ENCODE data around the gene MICALL2. TPM values are rescaled to one million over a fixed set of nuclear protein-coding genes. Genes with fewer than 3 reads are reported as not detected.

Gene MICALL2
- polyA plus RNA-seq, 1 donor from 2014 or later = 12.8 TPM

DNA sequence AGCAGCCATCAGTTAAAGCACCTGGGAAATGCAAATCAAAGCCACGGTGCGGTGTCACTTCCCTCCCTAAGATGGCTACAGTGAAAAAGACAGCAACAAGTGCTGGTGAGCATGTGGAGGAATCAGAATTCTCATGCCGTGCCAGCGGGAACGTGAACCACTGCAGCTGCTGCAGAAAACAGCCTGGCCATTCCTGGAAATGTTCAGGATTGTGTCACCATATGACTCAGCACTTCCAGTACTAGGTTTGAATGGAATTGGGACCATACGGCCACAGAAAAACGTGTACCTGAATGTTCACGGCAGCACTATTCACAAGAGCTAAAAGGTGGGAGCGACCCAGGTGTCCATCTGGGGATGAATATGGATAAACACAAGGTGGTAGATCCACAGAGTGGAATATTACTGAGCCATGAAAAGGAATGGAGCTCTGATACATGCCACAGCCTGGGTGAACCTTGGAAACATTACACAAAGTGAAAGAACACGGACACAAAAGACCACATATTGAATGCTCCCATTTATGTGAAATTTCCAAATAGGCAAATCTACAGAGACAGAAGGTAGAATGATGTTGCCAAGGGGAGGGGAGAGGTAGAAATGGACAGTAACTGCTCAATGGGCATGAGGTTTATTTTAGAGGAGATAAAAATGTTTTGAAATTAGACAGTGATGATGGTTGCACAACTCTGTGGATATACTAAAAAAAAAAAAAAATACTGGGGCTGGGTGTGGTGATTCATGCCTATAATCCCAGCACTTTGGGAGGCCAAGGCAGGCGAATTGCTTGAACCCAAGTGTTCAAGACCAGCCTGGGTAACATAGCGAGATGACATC is 61.6 kb downstream of the MICALL2 start:
- no peak overlapping the region for H2AFZ ChIP-seq (ENCODE audit: low read depth, low read length)
- TF ChIP-seq TAF1 (IDR thresholded peaks at IDR 0.05; ENCODE audit: low read depth) = no peak
- no peak for TF ChIP-seq RAD21 (conservative IDR thresholded peaks at IDR 0.05)
- TF ChIP-seq, protein P1, sequence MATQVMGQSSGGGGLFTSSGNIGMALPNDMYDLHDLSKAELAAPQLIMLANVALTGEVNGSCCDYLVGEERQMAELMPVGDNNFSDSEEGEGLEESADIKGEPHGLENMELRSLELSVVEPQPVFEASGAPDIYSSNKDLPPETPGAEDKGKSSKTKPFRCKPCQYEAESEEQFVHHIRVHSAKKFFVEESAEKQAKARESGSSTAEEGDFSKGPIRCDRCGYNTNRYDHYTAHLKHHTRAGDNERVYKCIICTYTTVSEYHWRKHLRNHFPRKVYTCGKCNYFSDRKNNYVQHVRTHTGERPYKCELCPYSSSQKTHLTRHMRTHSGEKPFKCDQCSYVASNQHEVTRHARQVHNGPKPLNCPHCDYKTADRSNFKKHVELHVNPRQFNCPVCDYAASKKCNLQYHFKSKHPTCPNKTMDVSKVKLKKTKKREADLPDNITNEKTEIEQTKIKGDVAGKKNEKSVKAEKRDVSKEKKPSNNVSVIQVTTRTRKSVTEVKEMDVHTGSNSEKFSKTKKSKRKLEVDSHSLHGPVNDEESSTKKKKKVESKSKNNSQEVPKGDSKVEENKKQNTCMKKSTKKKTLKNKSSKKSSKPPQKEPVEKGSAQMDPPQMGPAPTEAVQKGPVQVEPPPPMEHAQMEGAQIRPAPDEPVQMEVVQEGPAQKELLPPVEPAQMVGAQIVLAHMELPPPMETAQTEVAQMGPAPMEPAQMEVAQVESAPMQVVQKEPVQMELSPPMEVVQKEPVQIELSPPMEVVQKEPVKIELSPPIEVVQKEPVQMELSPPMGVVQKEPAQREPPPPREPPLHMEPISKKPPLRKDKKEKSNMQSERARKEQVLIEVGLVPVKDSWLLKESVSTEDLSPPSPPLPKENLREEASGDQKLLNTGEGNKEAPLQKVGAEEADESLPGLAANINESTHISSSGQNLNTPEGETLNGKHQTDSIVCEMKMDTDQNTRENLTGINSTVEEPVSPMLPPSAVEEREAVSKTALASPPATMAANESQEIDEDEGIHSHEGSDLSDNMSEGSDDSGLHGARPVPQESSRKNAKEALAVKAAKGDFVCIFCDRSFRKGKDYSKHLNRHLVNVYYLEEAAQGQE (IDR thresholded peaks at IDR 0.05; ENCODE audit: borderline replicate concordance) = no peak
- no peak for TF ChIP-seq EP300 (conservative IDR thresholded peaks at IDR 0.05; ENCODE audit: poor library complexity, severe bottlenecking)
- TF ChIP-seq EZH2 (IDR thresholded peaks at IDR 0.05; ENCODE audit: borderline replicate concordance, insufficient read depth, low read length, poor library complexity, severe bottlenecking) = no peak
- no peak for TF ChIP-seq MXI1 (conservative IDR thresholded peaks at IDR 0.05; ENCODE audit: poor library complexity, severe bottlenecking)
- TF ChIP-seq, protein P2, sequence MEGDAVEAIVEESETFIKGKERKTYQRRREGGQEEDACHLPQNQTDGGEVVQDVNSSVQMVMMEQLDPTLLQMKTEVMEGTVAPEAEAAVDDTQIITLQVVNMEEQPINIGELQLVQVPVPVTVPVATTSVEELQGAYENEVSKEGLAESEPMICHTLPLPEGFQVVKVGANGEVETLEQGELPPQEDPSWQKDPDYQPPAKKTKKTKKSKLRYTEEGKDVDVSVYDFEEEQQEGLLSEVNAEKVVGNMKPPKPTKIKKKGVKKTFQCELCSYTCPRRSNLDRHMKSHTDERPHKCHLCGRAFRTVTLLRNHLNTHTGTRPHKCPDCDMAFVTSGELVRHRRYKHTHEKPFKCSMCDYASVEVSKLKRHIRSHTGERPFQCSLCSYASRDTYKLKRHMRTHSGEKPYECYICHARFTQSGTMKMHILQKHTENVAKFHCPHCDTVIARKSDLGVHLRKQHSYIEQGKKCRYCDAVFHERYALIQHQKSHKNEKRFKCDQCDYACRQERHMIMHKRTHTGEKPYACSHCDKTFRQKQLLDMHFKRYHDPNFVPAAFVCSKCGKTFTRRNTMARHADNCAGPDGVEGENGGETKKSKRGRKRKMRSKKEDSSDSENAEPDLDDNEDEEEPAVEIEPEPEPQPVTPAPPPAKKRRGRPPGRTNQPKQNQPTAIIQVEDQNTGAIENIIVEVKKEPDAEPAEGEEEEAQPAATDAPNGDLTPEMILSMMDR (IDR thresholded peaks at IDR 0.05; ENCODE audit: poor library complexity, severe bottlenecking) = no peak
- no peak for TF ChIP-seq POLR2AphosphoS5 (IDR thresholded peaks at IDR 0.05)
- TF ChIP-seq SMC3 (conservative IDR thresholded peaks at IDR 0.05; ENCODE audit: poor library complexity) = no peak
- no peaks in the 10 kb centered on the region for H3K36me3 ChIP-seq (ENCODE audit: insufficient read depth, low read length)
- H3K79me2 ChIP-seq (replicated peaks; ENCODE audit: insufficient read depth, low read length) = no peaks in the 10 kb centered on the region
- no peaks in the 10 kb centered on the region for H3K9me2 ChIP-seq (ENCODE audit: insufficient read depth, low read length)
- H4K20me1 ChIP-seq (ENCODE audit: insufficient read depth) = no peaks in the 10 kb centered on the region
- H3K27me3 ChIP-seq (ENCODE audit: insufficient read depth, low read depth, low read length) = no peaks in the 10 kb centered on the region
- no peak overlapping the region for H3K9ac ChIP-seq (ENCODE audit: low read length)
- no peaks in the 10 kb centered on the region for H3F3A ChIP-seq (ENCODE audit: insufficient read depth, low read length, poor library complexity, severe bottlenecking)
- H3K4me2 ChIP-seq (ENCODE audit: low read length) = no peak overlapping the region
- no peak overlapping the region for H3K4me3 ChIP-seq (ENCODE audit: low read length)
- H3K27ac ChIP-seq (ENCODE audit: low read length) = no peak overlapping the region
- no peaks in the 10 kb centered on the region for H3K9me3 ChIP-seq (ENCODE audit: low read length)

DNA sequence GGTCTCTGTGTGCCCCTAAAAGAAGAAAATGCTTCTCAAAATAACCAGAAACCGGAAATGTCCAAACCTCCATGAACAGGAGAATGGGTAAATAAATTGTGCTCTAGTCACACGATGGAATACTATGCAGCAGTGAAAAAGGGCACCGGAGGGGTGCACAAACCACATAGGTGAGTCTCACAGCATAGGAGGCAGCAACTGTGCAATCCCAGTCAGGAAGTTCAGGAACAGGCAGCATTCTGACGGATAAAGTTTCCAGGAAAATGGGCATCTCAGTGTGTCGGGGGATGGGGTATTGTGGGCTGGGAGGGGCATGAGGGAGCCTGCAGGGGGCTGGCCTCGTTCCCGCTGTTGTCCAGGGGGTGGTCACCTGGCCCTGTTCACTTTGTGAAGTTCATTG is 63.1 kb downstream of the MICALL2 start:
- Histone ChIP-seq H3K9ac (ENCODE audit: low read length) (no peak overlapping the region), H3K9me2 (ENCODE audit: insufficient read depth, low read length) (no peaks in the 10 kb centered on the region), H3K9me3 (ENCODE audit: low read length) (peaks cover 4% of the 10 kb centered on the region), H4K20me1 (ENCODE audit: insufficient read depth) (no peaks in the 10 kb centered on the region), H3K27me3 (ENCODE audit: insufficient read depth, low read depth, low read length) (no peaks in the 10 kb centered on the region), H2AFZ (ENCODE audit: low read depth, low read length) (no peak overlapping the region), H3K4me2 (ENCODE audit: low read length) (no peak overlapping the region), H3K4me3 (ENCODE audit: low read length) (no peak overlapping the region), H3F3A (ENCODE audit: insufficient read depth, low read length, poor library complexity, severe bottlenecking) (no peaks in the 10 kb centered on the region), H3K36me3 (ENCODE audit: insufficient read depth, low read length) (no peaks in the 10 kb centered on the region), H3K27ac (ENCODE audit: low read length) (no peak overlapping the region), H3K79me2 (replicated peaks; ENCODE audit: insufficient read depth, low read length) (no peaks in the 10 kb centered on the region)
- TF ChIP-seq, protein P1 (IDR thresholded peaks at IDR 0.05; ENCODE audit: borderline replicate concordance) = no peak
- TF ChIP-seq TAF1 (IDR thresholded peaks at IDR 0.05; ENCODE audit: low read depth) (no peak), MXI1 (conservative IDR thresholded peaks at IDR 0.05; ENCODE audit: poor library complexity, severe bottlenecking) (no peak), SMC3 (conservative IDR thresholded peaks at IDR 0.05; ENCODE audit: poor library complexity) (no peak), EZH2 (IDR thresholded peaks at IDR 0.05; ENCODE audit: borderline replicate concordance, insufficient read depth, low read length, poor library complexity, severe bottlenecking) (no peak), RAD21 (conservative IDR thresholded peaks at IDR 0.05) (no peak), EP300 (conservative IDR thresholded peaks at IDR 0.05; ENCODE audit: poor library complexity, severe bottlenecking) (no peak), POLR2AphosphoS5 (IDR thresholded peaks at IDR 0.05) (no peak)
- TF ChIP-seq, protein P2 (IDR thresholded peaks at IDR 0.05; ENCODE audit: poor library complexity, severe bottlenecking) = no peak

Measured in neural cell (in vitro differentiated cells).